ENCODE measurements around the gene MAML1. TPM values are rescaled to one million over a fixed set of nuclear protein-coding genes. Genes with fewer than 3 reads are reported as not detected.

MAML1 gene
- total and polyA plus RNA-seq, 7 experiments from 2014 or later = 3.5 to 51.2 (median 33.4) TPM

- Histone ChIP-seq H3K27me3 (ENCODE audit: control insufficient read depth in 2 of 2, insufficient read depth in 2 of 2, low read length in 2 of 2) (no peaks in the 10 kb centered on the region), H3K4me1 (ENCODE audit: control insufficient read depth in 2 of 2, insufficient read depth in 2 of 2, low read length in 2 of 2) (peaks cover 7 to 13% of the 10 kb centered on the region in 2 donors), H3K36me3 (ENCODE audit: control insufficient read depth in 2 of 3, insufficient read depth in 3 of 3, low read length in 3 of 3) (peaks cover 0 to 28% (median 13%) of the 10 kb centered on the region in 3 experiments), H3K27ac (ENCODE audit: low read depth, low read length) (no peak overlapping the region), H3K9me3 (ENCODE audit: control insufficient read depth in 2 of 3, low read length in 3 of 3) (no peaks in the 10 kb centered on the region), H3K4me3 (ENCODE audit: low read length) (no peak overlapping the region)
- intact Hi-C loops (cut with micrococcal nuclease) = loop anchor here (1.0 to 2.0 kb wide), 8 partner anchors 30 to 146 kb away; partner anchors contain the start of genes MAML1 (in 2 of the 2), MRNIP (in 2 of the 2) and CANX (in 1 of the 2)
- ChIA-PET CTCF (interaction anchor here (0.6 to 2.8 kb wide), 15 partner anchors 8 to 327 kb away, joined by 3 to 36 read pairs (median 4); partner anchors contain the start of genes LTC4S and TBC1D9B), POLR2A (interaction anchor here (0.6 to 1.8 kb wide), 11 partner anchors 9 to 140 kb away, joined by 3 to 7 read pairs (median 3); partner anchors contain the start of genes HNRNPH1 and LTC4S)
- H3K36me3 Mint-ChIP-seq = peaks cover 0 to 11% (median 0%) of the 10 kb centered on the region in 5 donors
- DNase-seq = no peak
- no peak overlapping the region for H3K4me3 Mint-ChIP-seq
- H3K9me3 Mint-ChIP-seq = no peaks in the 10 kb centered on the region
- no peaks in the 10 kb centered on the region for H3K27me3 Mint-ChIP-seq
- peaks cover 48 to 72% (median 57%) of the 10 kb centered on the region in 7 donors for H3K4me1 Mint-ChIP-seq
- no peak for ATAC-seq
- peak overlapping the region; percentile 16 to 90 (median 63) for H3K27ac Mint-ChIP-seq
These were observed 30.2 kb downstream of the MAML1 start for GRCh38 chr5:179762781-179763176.

- CTCF ChIA-PET = interaction anchor here (0.6 to 2.8 kb wide), 12 partner anchors 9 to 327 kb away, joined by 3 to 36 read pairs (median 4); partner anchors contain the start of gene LTC4S
- ATAC-seq (peak; percentile 75), DNase-seq (peak in 8 of 9 donors; percentile 32 to 64 (median 51))
- Mint-ChIP-seq H3K4me3 (peak overlapping the region in 2 of 10 donors; percentile 12 to 29), H3K27me3 (no peaks in the 10 kb centered on the region), H3K36me3 (peaks cover 0 to 11% (median 0%) of the 10 kb centered on the region in 5 donors), H3K4me1 (peaks cover 48 to 70% (median 57%) of the 10 kb centered on the region in 7 donors), H3K27ac (peak overlapping the region in 6 of 9 donors; percentile 10 to 90 (median 49)), H3K9me3 (no peaks in the 10 kb centered on the region)
- Histone ChIP-seq H3K36me3 (ENCODE audit: control insufficient read depth in 2 of 3, insufficient read depth in 3 of 3, low read length in 3 of 3) (peaks cover 0 to 34% (median 13%) of the 10 kb centered on the region in 3 experiments), H3K9me3 (ENCODE audit: control insufficient read depth in 2 of 3, low read length in 3 of 3) (no peaks in the 10 kb centered on the region), H3K27ac (ENCODE audit: low read depth, low read length) (no peak overlapping the region), H3K4me3 (ENCODE audit: low read length) (no peak overlapping the region), H3K27me3 (ENCODE audit: control insufficient read depth in 2 of 2, insufficient read depth in 2 of 2, low read length in 2 of 2) (no peaks in the 10 kb centered on the region), H3K4me1 (ENCODE audit: control insufficient read depth in 2 of 2, insufficient read depth in 2 of 2, low read length in 2 of 2) (peaks cover 7 to 13% of the 10 kb centered on the region in 2 donors)
- POLR2A ChIA-PET = interaction anchor here (0.6 to 1.8 kb wide), 10 partner anchors 21 to 140 kb away, joined by 3 to 7 read pairs (median 4); partner anchors contain the start of genes HNRNPH1 and LTC4S
- intact Hi-C loops (cut with micrococcal nuclease) = loop anchor here (1.0 to 2.0 kb wide), 8 partner anchors 31 to 145 kb away; partner anchors contain the start of genes MAML1 (in 2 of the 2), MRNIP (in 2 of the 2) and CANX (in 1 of the 2)
These were observed 30.8 kb downstream of the MAML1 start for GRCh38 chr5:179763215-179763945.

- no peak overlapping the region for H3K27ac ChIP-seq (ENCODE audit: low read depth, low read length)
- POLR2A ChIA-PET = interaction anchor here (1.4 to 1.8 kb wide), 3 partner anchors 30 to 141 kb away, joined by 4 to 6 read pairs (median 4); partner anchors contain the start of genes HNRNPH1 and LTC4S
- H3K4me1 ChIP-seq (ENCODE audit: control insufficient read depth in 2 of 2, insufficient read depth in 2 of 2, low read length in 2 of 2) = peaks cover 7 to 13% of the 10 kb centered on the region in 2 donors
- intact Hi-C loops (cut with micrococcal nuclease) = no loop called here
- no peak for ATAC-seq
- H3K4me3 ChIP-seq (ENCODE audit: low read length) = no peak overlapping the region
- Mint-ChIP-seq H3K27ac (no peak overlapping the region), H3K4me3 (no peak overlapping the region), H3K9me3 (no peaks in the 10 kb centered on the region), H3K4me1 (peaks cover 46 to 68% (median 54%) of the 10 kb centered on the region in 7 donors), H3K27me3 (no peaks in the 10 kb centered on the region), H3K36me3 (peaks cover 0 to 12% (median under 1%) of the 10 kb centered on the region in 5 donors)
- no peak for DNase-seq
- CTCF ChIA-PET = interaction anchor here (0.6 to 2.8 kb wide), 3 partner anchors 10 to 32 kb away, joined by 3 to 36 read pairs (median 4); partner anchors contain the start of gene LTC4S
- H3K27me3 ChIP-seq (ENCODE audit: control insufficient read depth in 2 of 2, insufficient read depth in 2 of 2, low read length in 2 of 2) = no peaks in the 10 kb centered on the region
- H3K36me3 ChIP-seq (ENCODE audit: control insufficient read depth in 2 of 3, insufficient read depth in 3 of 3, low read length in 3 of 3) = peaks cover 0 to 41% (median 13%) of the 10 kb centered on the region in 3 experiments
- no peaks in the 10 kb centered on the region for H3K9me3 ChIP-seq (ENCODE audit: control insufficient read depth in 2 of 3, low read length in 3 of 3)
These were observed 31.4 kb downstream of the MAML1 start for GRCh38 chr5:179764056-179764455.

GRCh38 chr5:179765400-179765799 is 32.8 kb downstream of the MAML1 start:
- Histone ChIP-seq H3K4me1 (ENCODE audit: control insufficient read depth in 2 of 2, insufficient read depth in 2 of 2, low read length in 2 of 2) (peaks cover 7 to 13% of the 10 kb centered on the region in 2 donors), H3K36me3 (ENCODE audit: control insufficient read depth in 2 of 3, insufficient read depth in 3 of 3, low read length in 3 of 3) (peaks cover 0 to 52% (median 13%) of the 10 kb centered on the region in 3 experiments), H3K27me3 (ENCODE audit: control insufficient read depth in 2 of 2, insufficient read depth in 2 of 2, low read length in 2 of 2) (no peaks in the 10 kb centered on the region), H3K9me3 (ENCODE audit: control insufficient read depth in 2 of 3, low read length in 3 of 3) (no peaks in the 10 kb centered on the region), H3K27ac (ENCODE audit: low read depth, low read length) (no peak overlapping the region), H3K4me3 (ENCODE audit: low read length) (no peak overlapping the region)
- peaks cover 34 to 54% (median 41%) of the 10 kb centered on the region in 7 donors for H3K4me1 Mint-ChIP-seq
- CTCF ChIA-PET = interaction anchor here (0.6 kb wide), 1 partner anchor 102 kb away, joined by 4 read pairs; no protein-coding TSS in a partner anchor
- no peaks in the 10 kb centered on the region for H3K9me3 Mint-ChIP-seq
- DNase-seq (no peak), ATAC-seq (peak; percentile 39)
- H3K36me3 Mint-ChIP-seq = peaks cover 0 to 19% (median 4%) of the 10 kb centered on the region in 5 donors
- no peaks in the 10 kb centered on the region for H3K27me3 Mint-ChIP-seq
- H3K4me3 Mint-ChIP-seq = no peak overlapping the region
- POLR2A ChIA-PET = interaction anchor here (1.1 kb wide), 1 partner anchor 106 kb away, joined by 3 read pairs; no protein-coding TSS in a partner anchor
- peak overlapping the region in 1 of 9 donors; percentile 42 for H3K27ac Mint-ChIP-seq
- intact Hi-C loops (cut with micrococcal nuclease) = no loop called here

GRCh38 chr5:179766021-179766725 is 33.6 kb downstream of the MAML1 start:
- H3K27me3 Mint-ChIP-seq = no peaks in the 10 kb centered on the region
- Histone ChIP-seq H3K27me3 (ENCODE audit: control insufficient read depth in 2 of 2, insufficient read depth in 2 of 2, low read length in 2 of 2) (no peaks in the 10 kb centered on the region), H3K36me3 (ENCODE audit: control insufficient read depth in 2 of 3, insufficient read depth in 3 of 3, low read length in 3 of 3) (peaks cover 5 to 59% (median 13%) of the 10 kb centered on the region in 3 experiments), H3K27ac (ENCODE audit: low read depth, low read length) (no peak overlapping the region), H3K9me3 (ENCODE audit: control insufficient read depth in 2 of 3, low read length in 3 of 3) (no peaks in the 10 kb centered on the region), H3K4me3 (ENCODE audit: low read length) (no peak overlapping the region), H3K4me1 (ENCODE audit: control insufficient read depth in 2 of 2, insufficient read depth in 2 of 2, low read length in 2 of 2) (peaks cover 7 to 13% of the 10 kb centered on the region in 2 donors)
- H3K4me1 Mint-ChIP-seq = peaks cover 31 to 48% (median 37%) of the 10 kb centered on the region in 7 donors
- ChIA-PET POLR2A (interaction anchor here (0.6 to 1.1 kb wide), 3 partner anchors 17 to 204 kb away, joined by 3 to 4 read pairs (median 3); no protein-coding TSS in a partner anchor), CTCF (interaction anchor here (0.8 kb wide), 1 partner anchor 382 kb away, joined by 4 read pairs; no protein-coding TSS in a partner anchor)
- no peak for DNase-seq
- peaks cover 0 to 23% (median 4%) of the 10 kb centered on the region in 5 donors for H3K36me3 Mint-ChIP-seq
- intact Hi-C loops (cut with micrococcal nuclease) = no loop called here
- H3K9me3 Mint-ChIP-seq = no peaks in the 10 kb centered on the region
- H3K27ac Mint-ChIP-seq = no peak overlapping the region
- no peak for ATAC-seq
- H3K4me3 Mint-ChIP-seq = no peak overlapping the region

Measured in naive thymus-derived CD4-positive, alpha-beta T cell (primary cell).